A549 (cell line): ENCODE data around the gene ARID5A.

Source experiments
- CTCF ChIP-seq: fragments of >200 bp; sonication (Bioruptor Twin); formaldehyde crosslinking; IDR thresholded peaks from 3 replicates; pipeline ENCODE4 v1.5.1; 2016
- ELK1 ChIP-seq: fragments of 150-350 bp; IDR thresholded peaks from 2 replicates; pipeline ENCODE4 v1.6.1; 2014; ENCODE audit warnings: low read depth, mild to moderate bottlenecking, low read length
- ESRRA ChIP-seq: fragments of 150-350 bp; IDR thresholded peaks from 2 replicates; pipeline ENCODE4 v1.6.1; 2014; ENCODE audit warnings: mild to moderate bottlenecking, low read length, borderline replicate concordance
- MAX ChIP-seq: IDR thresholded peaks from 2 replicates; pipeline ENCODE4 v1.6.1; 2012
- NR3C1 ChIP-seq: fragments of >200 bp; sonication (Bioruptor Twin); formaldehyde crosslinking; IDR thresholded peaks from 3 replicates; pipeline ENCODE4 v1.6.1; 2017
- POLR2A ChIP-seq: IDR thresholded peaks from 2 replicates; pipeline ENCODE4 v1.6.1; 2012; ENCODE audit warnings: mild to moderate bottlenecking, low read length
- POLR2AphosphoS2 ChIP-seq: conservative IDR thresholded peaks from 2 replicates; pipeline ENCODE4 v1.6.1; 2012; ENCODE audit warnings: low read length, improper control_type of control experiment, inconsistent platforms
- RCOR1 ChIP-seq: fragments of 150-350 bp; IDR thresholded peaks from 2 replicates; pipeline ENCODE4 v1.6.1; 2014; ENCODE audit warnings: antibody characterized with exemption, low read length, low read depth
- SMC3 ChIP-seq: fragments of >200 bp; sonication (Bioruptor Twin); formaldehyde crosslinking; IDR thresholded peaks from 3 replicates; pipeline ENCODE4 v1.6.1; 2018; ENCODE audit warnings: inconsistent platforms
- USF2 ChIP-seq: fragments of 450-650 bp; IDR thresholded peaks from 2 replicates; pipeline ENCODE4 v1.6.1; 2014; ENCODE audit warnings: antibody characterized with exemption

GRCh38 chr2:96510931-96511595 lies 25.5 kb upstream of the ARID5A start:
- no peak for TF ChIP-seq POLR2A
- no peak for TF ChIP-seq CTCF
- TF ChIP-seq ELK1: no peak
- no peak for TF ChIP-seq USF2
- TF ChIP-seq POLR2AphosphoS2: no peak
- TF ChIP-seq RCOR1: no peak
- no peak for TF ChIP-seq NR3C1
- no peak for TF ChIP-seq ESRRA
- no peak for TF ChIP-seq MAX
- TF ChIP-seq SMC3: no peak
